HG03097 (cell line): ENCODE results near the gene MSRB1.
"Not testable (repeated sequence)": the region's sequence is repeated elsewhere in the genome, so short reads cannot be mapped to it uniquely, and the experiment has no call there.

Experiments used
- ATAC-seq: cut with Tn5 transposase; IDR thresholded peaks from one replicate; pipeline ENCODE4 v1.9.1; 2021; ENCODE audit not compliant: unreplicated experiment, low FRiP score

The MSRB1 gene

GRCh38 chr16:1941162-1942046 is 1.6 kb downstream of the MSRB1 start:
- ATAC-seq = no peak

- ATAC-seq = no peak
Measured at GRCh38 chr16:1940273-1941161, 2.5 kb downstream of the MSRB1 start.

- ATAC-seq = not testable (repeated sequence)
Measured at GRCh38 chr16:1939833-1940232, 3.2 kb downstream of the MSRB1 start.

GRCh38 chr16:1938910-1939309 is 4.1 kb downstream of the MSRB1 start:
- no peak for ATAC-seq

- ATAC-seq = no peak
Measured at GRCh38 chr16:1938316-1938715, 4.7 kb downstream of the MSRB1 start.

- ATAC-seq = no peak
Measured at GRCh38 chr16:1936945-1937479, 6.0 kb downstream of the MSRB1 start.

- no peak for ATAC-seq
Measured at GRCh38 chr16:1933097-1933661, 9.8 kb downstream of the MSRB1 start.

- no peak for ATAC-seq
Measured at GRCh38 chr16:1932050-1933028, 10.7 kb downstream of the MSRB1 start.

GRCh38 chr16:1930338-1930720 is 12.7 kb downstream of the MSRB1 start:
- ATAC-seq = no peak

GRCh38 chr16:1929578-1930337 is 13.2 kb downstream of the MSRB1 start:
- ATAC-seq = peak; percentile 76

- ATAC-seq = no peak
Measured at GRCh38 chr16:1929105-1929504, 13.9 kb downstream of the MSRB1 start.

- no peak for ATAC-seq
Measured at GRCh38 chr16:1926271-1926670, 16.7 kb downstream of the MSRB1 start.

- no peak for ATAC-seq
Measured at GRCh38 chr16:1924095-1924494, 18.9 kb downstream of the MSRB1 start.

- ATAC-seq = no peak
Measured at GRCh38 chr16:1923299-1924034, 19.5 kb downstream of the MSRB1 start.

GRCh38 chr16:1922357-1922756 is 20.6 kb downstream of the MSRB1 start:
- no peak for ATAC-seq

GRCh38 chr16:1920727-1921171 is 22.2 kb downstream of the MSRB1 start:
- no peak for ATAC-seq

GRCh38 chr16:1920122-1920521 is 22.9 kb downstream of the MSRB1 start:
- not testable (repeated sequence) for ATAC-seq

GRCh38 chr16:1919327-1919998 is 23.5 kb downstream of the MSRB1 start:
- no peak for ATAC-seq
